Peyer's patch (tissue), 4 donors: ENCODE results near the gene MEF2A. TPM values are rescaled to one million over a fixed set of nuclear protein-coding genes. Genes with fewer than 3 reads are reported as not detected.

ENCODE experiments used
- DNase-seq, 3 donors: peaks; one replicate each; pipeline ENCODE4 v3.0.0-alpha.2; 2017 to 2019
- H3K27ac ChIP-seq, 4 donors: fragments of 200-600 bp; sonication (generic); one replicate each; pipeline ENCODE4 v1.5.1; 2016 to 2019
- H3K27me3 ChIP-seq, 2 donors: fragments of 200-600 bp; sonication (generic); one replicate each; pipeline ENCODE4 v1.5.1; 2019
- H3K36me3 ChIP-seq, 3 donors: fragments of 200-600 bp; sonication (generic); one replicate each; pipeline ENCODE4 v1.5.1; 2016 to 2019
- H3K4me1 ChIP-seq, 4 donors: fragments of 200-600 bp; sonication (generic); one replicate each; pipeline ENCODE4 v1.5.1; 2016 to 2019
- H3K4me3 ChIP-seq, 4 donors: fragments of 200-600 bp; sonication (generic); 1 replicate in 3 of 4; 2 replicates in 1 of 4; pipeline ENCODE4 v1.5.1; 2016 to 2019; ENCODE audit warnings: mild to moderate bottlenecking in 1 of 4
- H3K9me3 ChIP-seq, 4 donors: fragments of 200-600 bp; sonication (generic); one replicate each; pipeline ENCODE4 v1.5.1; 2016 to 2019; ENCODE audit warnings: mild to moderate bottlenecking in 1 of 4
- POLR2A ChIP-seq, 2 donors: fragments of 450-650 bp; IDR thresholded peaks; one replicate each; pipeline ENCODE4 v1.5.1; 2017; ENCODE audit warnings: antibody characterized with exemption in 2 of 2, mild to moderate bottlenecking in 2 of 2, moderate library complexity in 2 of 2
- small RNA-seq, 2 donors: library from RNA; depleted of rRNA; stranded (forward); fragments of <200 nt; gene quantifications; one replicate each; pipeline ENCODE3, GENCODE V24; 2016
- total RNA-seq, 4 donors: library from RNA; depleted of rRNA; stranded (reverse); fragments of >200 nt; gene quantifications; one replicate each; pipeline ENCODE4 v1.1.0, GENCODE V29; 2016
- TF ChIP-seq, protein P1 (sequence below), 6 experiments: fragments of 450-650 bp in 4 of 6; fragments of 200-600 bp in 2 of 6; sonication (generic) in 1 of 6; IDR thresholded peaks; one replicate each; pipeline ENCODE4 v1.5.1; 2017 to 2019; ENCODE audit warnings: antibody characterized with exemption in 6 of 6, mild to moderate bottlenecking in 3 of 6, moderate library complexity in 1 of 6

The MEF2A gene
- total RNA-seq, 4 donors from 2014 or later, result 34.1 to 94.1 (median 41.4) TPM

DNA sequence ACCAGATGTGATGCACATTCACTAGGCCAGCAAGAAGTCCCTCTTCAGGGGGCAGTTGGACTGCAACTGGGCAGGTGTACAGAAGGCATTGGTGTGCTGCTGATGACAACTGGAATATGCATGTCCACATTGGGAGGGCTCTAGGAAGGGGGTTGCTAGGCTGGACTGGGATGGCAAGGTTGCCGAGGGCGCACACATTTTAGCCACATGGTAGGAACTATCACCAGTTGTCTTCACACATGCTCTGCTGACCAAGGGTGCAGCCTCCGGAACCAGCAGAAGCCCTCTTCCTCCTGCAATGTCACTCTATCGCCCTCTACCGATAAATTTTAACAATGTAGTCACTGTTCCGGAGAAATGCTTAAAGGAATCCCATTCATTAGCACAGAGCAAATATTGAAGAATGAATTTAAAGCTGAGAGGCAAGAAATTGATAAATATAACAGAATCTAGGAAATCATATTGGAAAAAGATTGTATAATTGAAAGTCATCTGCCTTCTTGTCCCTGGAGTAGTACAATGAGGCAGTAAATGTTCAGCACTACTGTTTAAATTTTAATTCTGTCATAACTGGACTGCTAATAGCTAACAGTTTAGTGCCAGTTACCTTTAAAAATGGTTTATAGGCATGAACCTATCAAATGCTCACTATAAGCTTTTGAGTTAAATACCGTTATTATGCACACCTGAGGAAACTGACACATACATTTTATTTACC, 190.1 kb downstream of the MEF2A start:
- Histone ChIP-seq H3K27me3 (no peaks in the 10 kb centered on the region), H3K4me1 (no peaks in the 10 kb centered on the region), H3K9me3 (no peaks in the 10 kb centered on the region), H3K4me3 (no peak overlapping the region), H3K27ac (no peak overlapping the region), H3K36me3 (no peaks in the 10 kb centered on the region)
- no peak for TF ChIP-seq POLR2A (IDR thresholded peaks at IDR 0.05)
- TF ChIP-seq, protein P1, sequence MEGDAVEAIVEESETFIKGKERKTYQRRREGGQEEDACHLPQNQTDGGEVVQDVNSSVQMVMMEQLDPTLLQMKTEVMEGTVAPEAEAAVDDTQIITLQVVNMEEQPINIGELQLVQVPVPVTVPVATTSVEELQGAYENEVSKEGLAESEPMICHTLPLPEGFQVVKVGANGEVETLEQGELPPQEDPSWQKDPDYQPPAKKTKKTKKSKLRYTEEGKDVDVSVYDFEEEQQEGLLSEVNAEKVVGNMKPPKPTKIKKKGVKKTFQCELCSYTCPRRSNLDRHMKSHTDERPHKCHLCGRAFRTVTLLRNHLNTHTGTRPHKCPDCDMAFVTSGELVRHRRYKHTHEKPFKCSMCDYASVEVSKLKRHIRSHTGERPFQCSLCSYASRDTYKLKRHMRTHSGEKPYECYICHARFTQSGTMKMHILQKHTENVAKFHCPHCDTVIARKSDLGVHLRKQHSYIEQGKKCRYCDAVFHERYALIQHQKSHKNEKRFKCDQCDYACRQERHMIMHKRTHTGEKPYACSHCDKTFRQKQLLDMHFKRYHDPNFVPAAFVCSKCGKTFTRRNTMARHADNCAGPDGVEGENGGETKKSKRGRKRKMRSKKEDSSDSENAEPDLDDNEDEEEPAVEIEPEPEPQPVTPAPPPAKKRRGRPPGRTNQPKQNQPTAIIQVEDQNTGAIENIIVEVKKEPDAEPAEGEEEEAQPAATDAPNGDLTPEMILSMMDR (IDR thresholded peaks at IDR 0.05), result peak; percentile 44 to 84 (median 80)
- DNase-seq, result peak in 2 of 3 donors; percentile 31 to 69

DNA sequence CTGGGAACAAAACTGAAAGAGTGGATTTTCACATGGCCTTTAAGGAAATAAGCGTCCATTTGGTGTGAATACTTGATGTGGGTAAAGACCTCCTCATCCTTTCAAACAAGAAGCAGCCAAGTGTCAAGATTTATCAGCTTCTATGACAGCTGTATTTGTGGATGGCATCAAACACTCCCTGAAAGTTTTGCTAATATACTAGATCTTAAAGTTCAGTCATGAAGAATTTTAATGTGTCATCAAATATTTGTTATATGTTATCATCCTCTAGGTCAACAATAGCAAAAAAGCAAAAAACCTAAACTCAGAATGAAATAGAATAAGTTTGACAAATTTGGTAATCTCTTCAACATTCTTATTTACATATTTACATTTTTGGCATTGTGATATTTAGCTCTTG, 196.5 kb downstream of the MEF2A start:
- Histone ChIP-seq H3K9me3 (no peaks in the 10 kb centered on the region), H3K4me1 (no peaks in the 10 kb centered on the region), H3K36me3 (no peaks in the 10 kb centered on the region), H3K27ac (no peak overlapping the region), H3K27me3 (no peaks in the 10 kb centered on the region), H3K4me3 (no peak overlapping the region)
- no peak for TF ChIP-seq POLR2A (IDR thresholded peaks at IDR 0.05)
- TF ChIP-seq, protein P1 (IDR thresholded peaks at IDR 0.05), result no peak
- no peak for DNase-seq

DNA sequence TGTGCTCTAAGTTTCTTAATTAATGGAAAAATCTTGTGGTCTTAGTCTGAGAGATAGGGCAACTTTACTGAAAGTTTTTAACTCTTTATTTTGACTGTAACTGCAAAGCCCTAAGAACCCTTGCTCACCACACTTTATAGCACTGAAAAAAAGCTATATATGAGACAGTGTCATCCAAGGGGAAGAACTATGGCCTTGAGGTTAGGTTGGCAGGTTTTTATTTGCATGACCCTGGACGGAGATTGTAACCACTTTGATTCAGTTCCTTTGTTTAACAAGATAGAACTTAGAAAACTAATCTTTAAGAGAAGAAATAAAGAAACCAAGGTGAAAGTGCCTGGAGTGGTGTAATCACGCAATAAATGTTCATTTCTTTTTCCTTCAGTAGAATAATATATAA, 198.0 kb downstream of the MEF2A start:
- no peak for TF ChIP-seq POLR2A (IDR thresholded peaks at IDR 0.05)
- TF ChIP-seq, protein P1 (IDR thresholded peaks at IDR 0.05), result no peak
- Histone ChIP-seq H3K27me3 (no peaks in the 10 kb centered on the region), H3K9me3 (no peaks in the 10 kb centered on the region), H3K4me1 (no peaks in the 10 kb centered on the region), H3K36me3 (no peaks in the 10 kb centered on the region), H3K4me3 (no peak overlapping the region), H3K27ac (no peak overlapping the region)
- DNase-seq, result no peak

DNA sequence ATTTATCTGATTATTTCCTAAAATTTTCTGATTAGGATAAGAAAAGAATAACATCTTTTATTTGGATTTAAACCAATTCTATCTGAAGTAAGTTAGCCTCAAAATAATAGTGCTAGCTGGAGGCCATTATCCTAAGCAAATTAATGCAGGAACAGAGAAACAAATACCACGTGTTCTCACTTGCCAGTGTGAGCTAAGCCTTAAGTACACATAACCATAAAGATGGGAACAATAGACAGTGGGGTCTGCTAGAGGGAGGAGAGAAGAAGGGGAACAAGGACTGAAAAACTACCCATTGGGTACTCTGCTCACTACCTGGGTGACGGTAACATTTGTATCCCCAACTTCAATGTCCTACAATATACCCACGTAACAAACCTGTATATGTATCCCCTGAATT, 198.7 kb downstream of the MEF2A start:
- Histone ChIP-seq H3K36me3 (no peaks in the 10 kb centered on the region), H3K4me3 (no peak overlapping the region)
- no peak for TF ChIP-seq POLR2A (IDR thresholded peaks at IDR 0.05)
- TF ChIP-seq, protein P1 (IDR thresholded peaks at IDR 0.05), result no peak

More for the DNA sequence above, 198.7 kb downstream of the MEF2A start:
- H3K9me3 ChIP-seq, result no peaks in the 10 kb centered on the region
- no peak overlapping the region for H3K27ac ChIP-seq
- H3K4me1 ChIP-seq, result no peaks in the 10 kb centered on the region
- DNase-seq, result no peak
- H3K27me3 ChIP-seq, result no peaks in the 10 kb centered on the region

Small RNAs within 50 kb of the gene (small RNA-seq; reads per million reads assigned to genes)
- gene RF00019, result 0 reads per million in 2 donors

Other genes with a start within 250 kb of the MEF2A start
- gene LYSMD4, start 167.5 kb downstream of the MEF2A start, total RNA-seq, result 10 to 100 TPM in 3 of 4 donors, 1 to 10 TPM in 1; 8.3 to 39.9 (median 18.6) TPM